Mesothelial cell of epicardium (in vitro differentiated cells): Measurements from ENCODE around the gene LIG3. TPM values are rescaled to one million over a fixed set of nuclear protein-coding genes. Genes with fewer than 3 reads are reported as not detected.
A peak's percentile ranks its signal among the peaks of the same experiment; 100 is the strongest.

Source experiments
- DNase-seq, 2 experiments: peaks; one replicate each; pipeline ENCODE4 v3.0.0; 2021; ENCODE audit warnings: low spot score in 2 of 2; ENCODE audit not compliant: unreplicated experiment in 2 of 2
- H3K27ac Mint-ChIP-seq: 2 replicates; pipeline ENCODE4 v1.8.0; 2021; ENCODE audit warnings: mixed read lengths
- H3K27me3 Mint-ChIP-seq: 2 replicates; pipeline ENCODE4 v1.8.0; 2021; ENCODE audit warnings: low read depth, mixed read lengths
- H3K36me3 Mint-ChIP-seq: 2 replicates; pipeline ENCODE4 v1.8.0; 2021; ENCODE audit warnings: mixed read lengths
- H3K4me1 Mint-ChIP-seq: 2 replicates; pipeline ENCODE4 v1.8.0; 2021; ENCODE audit warnings: mixed read lengths
- H3K4me3 Mint-ChIP-seq: 2 replicates; pipeline ENCODE4 v1.8.0; 2021; ENCODE audit warnings: mild to moderate bottlenecking, moderate library complexity, mixed read lengths
- H3K9me3 Mint-ChIP-seq: 2 replicates; pipeline ENCODE4 v1.8.0; 2021; ENCODE audit warnings: mixed read lengths
- total RNA-seq: library from RNA; stranded (reverse); gene quantifications from 3 replicates; pipeline ENCODE4 v1.2.1, GENCODE V29; 2021
- TF ChIP-seq, protein P1 (sequence below): fragments of 200-600 bp; sonication (generic); IDR thresholded peaks from one replicate; pipeline ENCODE4 v1.5.0; 2021; ENCODE audit warnings: antibody characterized with exemption; ENCODE audit not compliant: unreplicated experiment

Gene LIG3
- total RNA-seq, 1 donor from 2014 or later, result 84.4 TPM

DNA sequence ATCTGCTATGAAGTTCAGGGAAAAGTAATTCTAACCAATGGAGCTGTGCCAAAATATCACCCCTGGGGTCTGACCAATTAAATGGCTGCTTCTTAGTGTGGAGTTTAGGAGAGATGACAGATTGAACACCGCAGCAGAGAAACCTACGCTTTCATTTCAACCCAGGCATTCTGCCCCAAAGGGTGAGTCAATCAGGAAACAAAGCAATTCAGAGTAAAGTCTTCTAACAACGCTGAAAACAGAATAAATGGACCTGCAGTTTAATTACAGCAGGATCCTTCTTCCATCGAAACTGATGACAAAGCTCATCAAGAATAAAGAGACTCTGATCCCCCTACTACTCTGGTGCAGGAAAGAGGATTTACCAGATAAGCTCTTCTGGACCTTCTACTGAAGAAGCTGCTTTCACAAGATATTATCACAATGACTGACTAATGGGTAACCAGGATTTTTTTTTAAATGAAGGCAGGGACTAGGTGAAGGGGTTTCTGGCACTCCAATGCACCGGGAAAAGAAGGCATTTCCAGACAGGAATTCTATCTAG lies 66.5 kb downstream of the LIG3 start:
- H3K4me1 Mint-ChIP-seq, result peaks cover 24% of the 10 kb centered on the region
- TF ChIP-seq, protein P1, sequence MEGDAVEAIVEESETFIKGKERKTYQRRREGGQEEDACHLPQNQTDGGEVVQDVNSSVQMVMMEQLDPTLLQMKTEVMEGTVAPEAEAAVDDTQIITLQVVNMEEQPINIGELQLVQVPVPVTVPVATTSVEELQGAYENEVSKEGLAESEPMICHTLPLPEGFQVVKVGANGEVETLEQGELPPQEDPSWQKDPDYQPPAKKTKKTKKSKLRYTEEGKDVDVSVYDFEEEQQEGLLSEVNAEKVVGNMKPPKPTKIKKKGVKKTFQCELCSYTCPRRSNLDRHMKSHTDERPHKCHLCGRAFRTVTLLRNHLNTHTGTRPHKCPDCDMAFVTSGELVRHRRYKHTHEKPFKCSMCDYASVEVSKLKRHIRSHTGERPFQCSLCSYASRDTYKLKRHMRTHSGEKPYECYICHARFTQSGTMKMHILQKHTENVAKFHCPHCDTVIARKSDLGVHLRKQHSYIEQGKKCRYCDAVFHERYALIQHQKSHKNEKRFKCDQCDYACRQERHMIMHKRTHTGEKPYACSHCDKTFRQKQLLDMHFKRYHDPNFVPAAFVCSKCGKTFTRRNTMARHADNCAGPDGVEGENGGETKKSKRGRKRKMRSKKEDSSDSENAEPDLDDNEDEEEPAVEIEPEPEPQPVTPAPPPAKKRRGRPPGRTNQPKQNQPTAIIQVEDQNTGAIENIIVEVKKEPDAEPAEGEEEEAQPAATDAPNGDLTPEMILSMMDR, result no peak
- no peaks in the 10 kb centered on the region for H3K27me3 Mint-ChIP-seq
- DNase-seq, result no peak
- peak overlapping the region; percentile 69 for H3K27ac Mint-ChIP-seq
- no peaks in the 10 kb centered on the region for H3K36me3 Mint-ChIP-seq
- no peaks in the 10 kb centered on the region for H3K9me3 Mint-ChIP-seq
- no peak overlapping the region for H3K4me3 Mint-ChIP-seq

DNA sequence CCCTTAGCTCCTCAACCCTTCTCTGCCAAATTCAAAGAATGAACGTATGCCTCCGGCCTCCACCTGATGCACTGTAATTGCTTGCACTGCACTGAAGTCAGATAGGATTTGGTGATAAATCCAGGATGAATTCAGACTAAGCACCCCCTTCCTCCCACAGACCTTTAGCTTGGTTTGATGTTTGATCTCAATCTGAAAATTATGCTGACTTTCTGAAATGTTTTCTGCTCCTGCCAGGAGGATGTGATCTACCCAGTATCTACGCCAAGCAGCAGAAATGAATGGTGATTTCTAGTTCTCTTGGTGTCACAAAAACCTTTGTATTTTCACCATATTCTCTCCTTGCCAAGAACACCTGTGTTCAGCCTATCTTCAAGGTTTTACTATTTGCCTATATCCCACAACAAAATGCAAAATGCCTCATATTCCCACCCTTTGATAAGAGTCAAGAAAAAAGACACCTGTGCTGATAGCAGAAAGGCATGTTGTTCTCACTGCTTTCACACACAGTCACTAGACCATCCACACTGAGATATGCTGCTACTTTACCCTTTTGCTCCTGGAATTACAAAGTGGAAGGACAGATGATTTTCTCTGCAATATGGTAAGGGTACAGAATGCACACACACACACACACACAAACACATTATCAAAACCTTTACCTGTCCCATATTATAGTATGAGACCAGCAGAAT lies 68.5 kb downstream of the LIG3 start:
- TF ChIP-seq, protein P1, result no peak
- Mint-ChIP-seq H3K36me3 (no peaks in the 10 kb centered on the region), H3K27me3 (no peaks in the 10 kb centered on the region), H3K27ac (no peak overlapping the region), H3K9me3 (no peaks in the 10 kb centered on the region), H3K4me1 (peaks cover 24% of the 10 kb centered on the region), H3K4me3 (no peak overlapping the region)
- no peak for DNase-seq

DNA sequence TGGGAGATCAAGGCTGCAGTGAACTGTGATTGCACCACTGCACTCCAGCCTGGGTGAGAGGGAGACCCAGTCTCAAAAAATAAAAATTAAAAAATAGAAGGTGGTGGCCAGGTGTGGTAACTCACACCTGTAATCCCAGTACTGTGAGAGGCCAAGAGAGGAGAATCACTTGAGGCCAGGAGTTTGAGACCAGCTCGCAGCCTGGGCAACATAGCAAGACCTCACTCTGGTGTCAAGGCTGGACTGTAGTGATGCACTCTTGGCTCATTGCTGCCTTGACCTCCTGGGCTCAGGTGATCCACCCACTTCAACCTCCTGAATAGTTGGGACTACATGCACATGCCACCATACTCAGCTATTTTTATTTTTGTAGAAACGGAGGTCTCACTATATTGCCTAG lies 69.9 kb downstream of the LIG3 start:
- Mint-ChIP-seq H3K27ac (no peak overlapping the region), H3K4me3 (no peak overlapping the region), H3K4me1 (peaks cover 24% of the 10 kb centered on the region), H3K9me3 (no peaks in the 10 kb centered on the region), H3K27me3 (no peaks in the 10 kb centered on the region), H3K36me3 (no peaks in the 10 kb centered on the region)
- TF ChIP-seq, protein P1, result no peak
- no peak for DNase-seq

DNA sequence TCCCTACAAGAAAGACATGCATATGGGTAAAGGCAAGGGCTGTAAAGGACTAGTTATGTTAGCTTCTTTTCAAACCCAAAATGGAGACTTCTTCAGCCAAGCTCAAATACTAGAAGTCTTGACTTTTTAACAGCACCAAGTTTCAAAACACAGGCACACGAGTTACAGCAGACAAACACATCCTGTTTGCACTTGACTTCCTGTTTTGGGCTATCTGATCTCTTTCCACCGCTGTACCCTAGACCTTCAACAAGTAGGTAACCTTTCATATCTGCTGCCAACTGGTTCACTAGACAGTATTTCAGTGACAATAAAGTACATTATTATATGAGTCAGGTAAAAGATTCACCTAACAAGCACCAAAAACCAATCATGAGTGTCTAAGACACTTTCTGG lies 70.9 kb downstream of the LIG3 start:
- H3K27me3 Mint-ChIP-seq, result no peaks in the 10 kb centered on the region
- TF ChIP-seq, protein P1, result no peak

DNA sequence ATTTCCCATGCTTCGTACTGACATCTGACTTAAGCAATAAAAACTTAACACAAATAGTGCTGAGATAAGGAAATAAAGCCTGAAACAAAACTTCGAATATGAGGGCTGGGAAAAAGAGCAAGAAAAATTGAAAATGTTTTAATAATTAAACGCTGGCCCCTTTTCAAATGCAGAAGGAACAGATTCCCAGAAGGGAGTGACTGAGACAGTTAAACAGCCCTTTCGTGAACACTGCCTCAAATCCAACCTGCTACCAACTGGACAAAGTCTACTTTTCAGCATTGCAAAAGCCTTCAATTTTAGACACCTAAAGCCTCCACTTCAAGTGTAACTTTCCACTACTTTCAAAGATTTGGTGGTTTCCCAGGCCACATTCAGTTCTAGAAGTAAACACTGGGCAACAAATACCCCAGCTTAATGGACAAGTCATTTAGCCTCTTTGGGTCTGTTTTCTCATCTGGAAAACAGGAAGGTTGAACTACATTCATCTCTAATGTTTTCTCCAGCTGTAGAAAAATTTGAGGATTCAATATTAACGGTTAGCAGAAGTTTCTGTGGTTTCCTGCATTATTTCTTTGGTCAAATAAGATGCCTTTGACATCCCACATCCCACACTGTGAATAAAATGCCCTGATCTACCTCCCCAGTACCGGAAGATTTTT lies 71.4 kb downstream of the LIG3 start:
- Mint-ChIP-seq H3K27ac (no peak overlapping the region), H3K27me3 (no peaks in the 10 kb centered on the region), H3K4me1 (peaks cover 15% of the 10 kb centered on the region), H3K9me3 (no peaks in the 10 kb centered on the region), H3K36me3 (peaks cover 2% of the 10 kb centered on the region), H3K4me3 (no peak overlapping the region)
- DNase-seq, result no peak
- TF ChIP-seq, protein P1, result no peak

More for the DNA sequence above, 70.9 kb downstream of the LIG3 start:
- H3K36me3 Mint-ChIP-seq, result peaks cover 2% of the 10 kb centered on the region
- H3K4me3 Mint-ChIP-seq, result no peak overlapping the region
- no peak for DNase-seq
- no peak overlapping the region for H3K27ac Mint-ChIP-seq
- no peaks in the 10 kb centered on the region for H3K9me3 Mint-ChIP-seq
- H3K4me1 Mint-ChIP-seq, result peaks cover 20% of the 10 kb centered on the region
